CD4-positive, alpha-beta T cell treated with Interleukin-21 for 1 hour (primary cell): Measurements from ENCODE around the gene L1CAM.
A peak's percentile ranks its signal among the peaks of the same experiment; 100 is the strongest.

Experiments used
- DNase-seq: peaks from one replicate; pipeline ENCODE4 v3.0.0-alpha.2; 2020

L1CAM gene, protein sequence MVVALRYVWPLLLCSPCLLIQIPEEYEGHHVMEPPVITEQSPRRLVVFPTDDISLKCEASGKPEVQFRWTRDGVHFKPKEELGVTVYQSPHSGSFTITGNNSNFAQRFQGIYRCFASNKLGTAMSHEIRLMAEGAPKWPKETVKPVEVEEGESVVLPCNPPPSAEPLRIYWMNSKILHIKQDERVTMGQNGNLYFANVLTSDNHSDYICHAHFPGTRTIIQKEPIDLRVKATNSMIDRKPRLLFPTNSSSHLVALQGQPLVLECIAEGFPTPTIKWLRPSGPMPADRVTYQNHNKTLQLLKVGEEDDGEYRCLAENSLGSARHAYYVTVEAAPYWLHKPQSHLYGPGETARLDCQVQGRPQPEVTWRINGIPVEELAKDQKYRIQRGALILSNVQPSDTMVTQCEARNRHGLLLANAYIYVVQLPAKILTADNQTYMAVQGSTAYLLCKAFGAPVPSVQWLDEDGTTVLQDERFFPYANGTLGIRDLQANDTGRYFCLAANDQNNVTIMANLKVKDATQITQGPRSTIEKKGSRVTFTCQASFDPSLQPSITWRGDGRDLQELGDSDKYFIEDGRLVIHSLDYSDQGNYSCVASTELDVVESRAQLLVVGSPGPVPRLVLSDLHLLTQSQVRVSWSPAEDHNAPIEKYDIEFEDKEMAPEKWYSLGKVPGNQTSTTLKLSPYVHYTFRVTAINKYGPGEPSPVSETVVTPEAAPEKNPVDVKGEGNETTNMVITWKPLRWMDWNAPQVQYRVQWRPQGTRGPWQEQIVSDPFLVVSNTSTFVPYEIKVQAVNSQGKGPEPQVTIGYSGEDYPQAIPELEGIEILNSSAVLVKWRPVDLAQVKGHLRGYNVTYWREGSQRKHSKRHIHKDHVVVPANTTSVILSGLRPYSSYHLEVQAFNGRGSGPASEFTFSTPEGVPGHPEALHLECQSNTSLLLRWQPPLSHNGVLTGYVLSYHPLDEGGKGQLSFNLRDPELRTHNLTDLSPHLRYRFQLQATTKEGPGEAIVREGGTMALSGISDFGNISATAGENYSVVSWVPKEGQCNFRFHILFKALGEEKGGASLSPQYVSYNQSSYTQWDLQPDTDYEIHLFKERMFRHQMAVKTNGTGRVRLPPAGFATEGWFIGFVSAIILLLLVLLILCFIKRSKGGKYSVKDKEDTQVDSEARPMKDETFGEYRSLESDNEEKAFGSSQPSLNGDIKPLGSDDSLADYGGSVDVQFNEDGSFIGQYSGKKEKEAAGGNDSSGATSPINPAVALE

DNA sequence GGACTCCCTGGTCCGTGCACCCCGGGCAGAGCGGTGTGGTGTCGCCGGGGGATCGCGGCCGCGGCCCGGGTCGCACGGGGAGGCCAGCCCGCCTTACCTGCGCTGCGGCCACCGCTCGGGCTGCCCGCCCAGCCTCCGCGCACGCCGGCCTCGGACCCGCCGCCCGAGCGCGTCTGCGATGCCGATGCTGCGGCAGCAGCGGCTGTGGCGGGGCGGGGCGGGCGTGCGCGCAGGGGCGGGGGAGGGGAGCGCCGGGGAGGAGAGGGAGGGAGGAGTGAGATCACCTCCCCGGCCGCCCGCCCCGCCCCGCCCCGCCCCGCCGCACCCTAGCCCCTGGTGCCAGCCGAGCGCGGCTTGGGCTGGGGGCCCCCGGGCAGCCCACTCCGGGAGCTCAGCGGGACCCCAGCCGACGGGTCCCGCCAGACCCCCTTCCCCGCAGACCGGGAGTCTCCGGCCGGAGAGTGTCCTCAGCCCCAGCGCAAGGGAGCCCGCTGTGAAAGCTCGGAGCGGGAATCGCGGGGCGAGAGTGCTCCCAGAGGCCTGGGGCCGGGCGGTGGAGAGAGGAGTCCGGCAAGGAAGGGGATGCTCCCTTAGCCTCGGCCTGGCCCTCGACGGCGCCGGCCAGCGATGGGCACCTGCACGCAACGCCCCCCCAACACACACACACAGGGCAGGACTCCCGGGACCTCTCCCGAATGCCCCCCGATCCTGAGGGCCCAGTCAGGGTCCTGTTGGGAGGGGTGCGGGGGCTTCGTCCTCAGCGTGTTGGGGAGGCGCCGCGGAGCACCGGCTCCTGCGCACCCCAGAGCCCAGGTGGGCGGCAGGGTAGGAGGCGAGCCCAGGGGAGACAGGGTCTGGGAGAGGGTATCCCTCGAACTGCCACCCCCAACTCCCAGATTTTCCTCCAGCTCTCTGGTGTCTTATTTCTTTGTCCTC lies at the start of gene L1CAM:
TSS of gene L1CAM (minus strand) at position 206 of the 936 bp plus-strand sequence. CDS start 10,337 bp downstream, outside the sequence.
- DNase-seq, result peak; percentile 33

DNA sequence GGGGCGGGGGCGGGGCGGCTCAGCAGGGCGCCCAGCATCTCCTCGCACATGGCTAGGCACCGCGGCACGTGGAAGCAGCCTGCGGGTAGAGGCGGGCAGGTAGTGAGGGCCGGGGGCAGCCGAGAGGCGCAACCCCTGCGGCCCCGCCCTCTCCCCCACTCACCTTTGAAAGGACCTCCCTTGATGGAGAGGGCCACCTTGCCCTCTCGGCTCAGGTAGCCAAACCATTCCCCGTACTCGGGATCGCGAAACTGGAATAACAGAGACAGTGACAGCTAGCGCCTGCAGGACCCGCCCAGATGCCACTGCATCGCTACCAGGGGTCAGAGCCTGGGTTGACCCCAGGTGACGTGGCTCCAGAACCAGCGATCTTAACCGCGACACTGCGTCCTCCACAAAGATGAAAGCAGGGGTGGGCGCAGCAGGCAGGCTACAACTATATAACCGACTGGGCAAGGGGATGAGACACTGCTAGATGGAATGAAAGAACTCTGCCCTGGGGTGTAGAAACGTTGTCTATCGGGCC lies 49.4 kb upstream of the L1CAM start:
- DNase-seq, result no peak

DNA sequence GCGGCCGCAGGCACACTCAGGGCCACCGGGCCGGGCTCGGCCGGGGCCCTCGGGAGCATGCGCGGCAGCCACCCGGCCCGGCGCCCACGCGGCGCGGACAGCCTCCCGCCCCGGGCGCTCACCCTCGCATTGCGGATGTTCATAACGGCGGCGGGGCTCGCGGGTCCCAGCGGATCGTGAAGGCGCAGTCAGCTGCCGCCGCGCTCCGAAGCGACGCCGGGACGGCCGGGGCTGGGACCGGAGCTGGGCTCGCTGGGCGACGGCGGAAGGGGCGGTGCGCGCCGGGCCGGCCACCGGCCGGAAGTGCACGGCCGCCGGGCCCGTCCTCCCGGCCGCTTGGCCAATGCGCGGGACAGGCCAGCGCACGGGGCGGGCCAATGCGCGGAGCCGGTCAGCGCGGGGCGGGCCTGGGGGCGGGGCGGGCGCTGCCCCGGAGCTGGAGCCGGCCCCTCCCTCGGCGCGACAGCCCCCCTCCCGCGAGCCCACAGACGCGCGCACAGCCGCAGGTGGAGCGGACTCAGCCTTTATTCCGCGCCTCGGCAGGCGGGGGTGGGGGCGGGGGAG lies 48.9 kb upstream of the L1CAM start, which contains the start of gene NAA10:
TSS of gene NAA10 (minus strand) at position 276 of the 564 bp plus-strand sequence. CDS start at position 143, 133 bp downstream.
- peak; percentile 74 for DNase-seq

DNA sequence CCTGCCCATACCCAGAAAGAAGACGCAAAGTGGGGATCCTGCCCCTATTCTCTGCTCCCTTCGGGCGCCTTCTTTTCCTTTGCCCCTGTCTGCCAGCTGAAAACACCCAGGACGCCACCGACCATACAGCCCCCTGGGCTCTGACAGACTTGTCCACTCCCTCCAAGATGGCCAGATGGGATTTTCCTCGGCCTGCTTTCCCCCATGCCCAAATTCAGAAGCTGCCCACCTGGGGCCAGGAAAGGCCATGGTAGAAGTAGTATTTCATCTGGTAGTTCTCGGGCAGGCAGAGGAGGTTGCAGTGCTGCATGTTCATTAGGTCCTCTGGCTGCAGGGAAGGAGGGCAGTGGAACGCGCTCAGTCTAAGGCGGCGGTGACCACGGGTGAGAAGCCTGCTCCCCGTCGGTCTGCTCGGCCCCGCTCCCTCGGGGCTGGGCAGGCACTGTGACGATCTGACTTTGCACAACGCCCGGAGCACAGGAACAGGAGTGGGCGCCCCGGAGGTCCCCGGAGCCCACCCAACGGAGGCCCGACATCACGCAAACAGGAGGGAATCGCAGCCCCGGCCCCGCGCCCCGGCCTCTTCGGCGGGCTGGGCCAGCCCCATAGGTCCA lies 48.3 kb upstream of the L1CAM start:
- DNase-seq, result no peak

DNA sequence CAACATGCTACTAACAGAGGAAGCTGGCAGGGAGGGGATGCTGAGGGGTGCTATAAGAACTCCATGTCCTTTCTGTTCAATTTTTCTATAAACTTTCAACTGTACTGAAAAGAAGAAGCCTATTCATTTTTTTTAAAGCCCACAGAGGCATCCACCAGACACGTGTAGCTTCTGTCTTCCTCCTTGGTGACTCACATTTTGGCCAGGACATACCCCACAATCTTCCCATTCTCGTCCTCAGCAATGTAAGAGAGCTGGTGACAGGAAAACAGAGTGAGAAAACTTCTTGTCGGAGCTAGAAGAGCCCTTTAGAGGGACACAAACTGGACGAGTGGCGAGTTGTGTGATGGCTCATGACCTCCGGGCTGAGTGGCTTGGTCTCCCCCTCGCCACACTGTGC lies 47.8 kb upstream of the L1CAM start:
- no peak for DNase-seq

DNA sequence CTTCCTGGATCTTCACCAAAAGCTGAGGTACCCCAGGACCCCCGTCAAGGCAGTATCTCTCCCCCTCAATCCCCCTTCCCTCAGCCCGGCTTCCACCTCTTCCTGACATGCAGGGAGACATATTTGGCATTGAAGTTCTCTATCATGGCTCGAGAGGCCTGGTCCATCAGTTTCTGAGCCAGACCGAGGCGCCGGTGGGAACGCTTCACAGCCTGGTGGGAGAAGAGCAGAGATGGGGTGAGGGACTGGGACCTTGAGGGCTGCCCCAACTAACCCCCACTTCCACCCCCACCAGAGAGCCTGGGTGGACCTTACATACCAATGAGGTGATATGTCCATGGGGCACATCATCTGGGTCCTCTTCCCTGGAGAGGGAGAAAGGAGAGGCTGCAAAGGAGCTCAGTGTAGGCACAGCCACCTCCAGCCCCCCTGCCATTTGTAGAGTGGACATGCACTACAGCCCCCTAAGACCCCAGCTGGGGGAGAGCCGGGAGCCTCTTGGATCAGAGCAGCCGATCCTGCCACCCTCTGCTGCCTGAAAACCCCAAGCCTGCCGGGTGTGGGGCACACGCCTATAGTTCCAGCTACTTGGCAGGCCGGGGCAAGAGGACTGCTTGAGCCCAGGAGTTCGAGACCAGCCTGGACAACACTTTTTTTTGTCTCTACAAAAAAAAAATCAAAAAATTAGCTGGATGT lies 46.4 kb upstream of the L1CAM start:
- no peak for DNase-seq

DNA sequence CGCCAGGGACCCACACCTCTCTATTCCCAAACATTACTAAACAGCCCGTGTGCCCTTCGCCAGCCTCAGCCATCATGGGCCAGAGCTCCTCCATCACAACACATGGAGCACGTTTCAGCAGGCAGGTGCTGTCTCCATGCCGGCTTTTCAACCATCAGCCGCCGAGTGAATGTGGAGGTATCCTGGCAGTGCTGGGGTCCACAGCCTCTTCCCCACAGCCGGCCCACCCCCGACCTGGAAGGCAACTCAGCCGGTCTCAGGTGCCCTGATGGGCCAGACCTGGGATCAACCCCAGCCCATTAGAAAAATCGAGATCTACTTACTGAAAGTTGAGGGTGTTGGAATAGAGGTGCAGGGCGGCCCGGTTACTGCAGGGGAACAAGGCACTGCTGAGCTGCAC lies 45.8 kb upstream of the L1CAM start:
- DNase-seq, result no peak

DNA sequence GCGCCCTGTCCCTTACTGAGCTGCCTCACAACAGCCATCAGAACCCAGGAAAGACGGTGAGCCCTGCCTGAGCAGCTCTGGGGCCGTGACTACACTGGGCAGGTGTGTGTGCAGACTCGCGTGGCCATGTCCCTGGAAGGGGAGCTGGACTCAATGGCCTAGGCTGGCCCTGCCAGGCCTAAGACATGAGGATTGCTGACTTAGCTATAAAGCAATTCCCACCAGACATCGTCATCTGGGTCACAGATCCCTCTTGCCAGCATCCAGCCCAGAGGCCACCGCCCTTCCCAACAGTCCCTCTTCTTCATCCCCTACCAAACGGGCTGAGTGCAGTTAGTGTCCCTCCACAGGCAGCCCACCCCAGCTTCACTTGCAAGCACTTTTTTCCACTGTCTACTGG lies 45.2 kb upstream of the L1CAM start:
- no peak for DNase-seq

DNA sequence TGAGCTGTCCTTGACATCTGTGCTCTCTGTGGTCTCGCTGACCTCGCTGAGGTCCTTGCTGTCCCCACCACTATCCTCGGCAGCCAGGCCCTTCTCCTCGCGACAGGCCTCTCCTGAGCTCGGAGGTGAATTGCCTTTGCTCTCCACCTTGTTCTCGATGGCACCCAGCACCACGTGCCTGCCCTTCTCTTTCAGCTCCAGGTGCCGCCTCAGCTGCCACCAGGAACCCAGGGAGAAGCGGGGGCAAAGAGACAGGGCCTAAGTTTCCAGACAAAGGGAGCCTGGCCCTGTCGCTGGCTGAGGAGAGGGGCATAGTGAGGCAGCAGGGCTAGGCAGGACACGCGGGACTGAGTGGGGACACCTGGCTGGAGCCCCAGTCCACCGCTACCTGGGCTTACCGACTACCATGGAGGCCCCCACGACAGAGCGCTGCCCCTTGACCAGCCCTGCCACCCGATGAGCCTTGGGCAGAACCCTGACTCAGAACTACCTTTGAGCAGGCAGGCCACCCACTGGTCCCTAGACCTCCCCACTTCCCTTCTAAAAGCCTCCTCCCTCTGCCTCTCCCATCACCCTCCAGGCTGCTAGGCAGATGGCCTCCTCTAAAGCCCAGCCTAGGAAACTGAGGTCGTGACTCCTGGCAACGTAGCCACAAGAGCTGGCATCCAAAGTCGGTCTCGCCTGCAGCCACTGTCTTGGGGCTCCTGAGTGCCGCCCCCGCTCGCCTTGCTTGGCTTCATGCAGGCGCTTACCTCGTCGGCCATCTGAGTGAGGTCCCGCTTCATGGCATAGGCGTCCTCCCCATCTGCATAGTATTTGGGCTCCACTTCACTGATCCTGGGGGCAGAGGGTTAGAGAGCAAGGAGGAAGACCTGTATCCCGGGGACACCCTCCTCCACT lies 44.3 kb upstream of the L1CAM start:
- no peak for DNase-seq

DNA sequence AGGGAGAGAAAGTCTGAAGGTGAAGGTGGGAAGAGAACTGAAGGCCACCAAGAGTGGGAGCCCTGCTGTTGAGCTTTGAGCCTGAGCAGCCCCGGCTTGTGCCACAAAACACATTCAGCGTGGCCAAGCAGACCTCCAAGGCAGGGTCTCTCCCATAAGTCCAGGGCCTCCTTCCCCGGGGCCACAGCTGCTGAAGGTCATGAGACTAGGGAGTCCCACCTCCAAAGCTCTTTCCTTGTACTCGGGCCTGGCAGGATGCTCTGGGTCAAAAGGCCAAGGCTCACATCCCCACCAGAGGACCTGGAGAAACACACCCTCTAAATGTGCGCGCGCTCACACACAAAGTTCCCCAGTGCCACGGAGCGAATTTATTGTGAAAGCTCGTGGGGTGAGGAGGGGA lies 43.6 kb upstream of the L1CAM start:
- DNase-seq, result no peak

DNA sequence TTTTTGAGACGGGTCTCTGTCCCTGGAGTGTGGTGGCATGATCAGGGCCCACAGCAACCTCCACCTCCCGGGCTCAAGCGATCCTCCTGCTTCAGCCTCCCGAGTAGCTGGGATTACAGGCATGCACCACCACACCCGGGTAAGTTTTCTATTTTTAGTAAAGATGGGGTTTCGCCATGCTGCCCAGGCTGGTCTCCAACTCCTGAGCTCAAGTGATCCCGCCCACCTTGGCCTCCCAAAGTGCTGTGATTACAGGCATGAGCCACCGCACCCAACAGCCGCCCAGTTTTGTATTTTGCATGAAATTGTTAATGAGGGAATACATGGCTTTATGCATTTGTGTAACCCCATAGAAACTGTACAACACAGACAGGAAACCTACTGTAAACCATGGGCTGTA lies 42.9 kb upstream of the L1CAM start:
- DNase-seq, result no peak

DNA sequence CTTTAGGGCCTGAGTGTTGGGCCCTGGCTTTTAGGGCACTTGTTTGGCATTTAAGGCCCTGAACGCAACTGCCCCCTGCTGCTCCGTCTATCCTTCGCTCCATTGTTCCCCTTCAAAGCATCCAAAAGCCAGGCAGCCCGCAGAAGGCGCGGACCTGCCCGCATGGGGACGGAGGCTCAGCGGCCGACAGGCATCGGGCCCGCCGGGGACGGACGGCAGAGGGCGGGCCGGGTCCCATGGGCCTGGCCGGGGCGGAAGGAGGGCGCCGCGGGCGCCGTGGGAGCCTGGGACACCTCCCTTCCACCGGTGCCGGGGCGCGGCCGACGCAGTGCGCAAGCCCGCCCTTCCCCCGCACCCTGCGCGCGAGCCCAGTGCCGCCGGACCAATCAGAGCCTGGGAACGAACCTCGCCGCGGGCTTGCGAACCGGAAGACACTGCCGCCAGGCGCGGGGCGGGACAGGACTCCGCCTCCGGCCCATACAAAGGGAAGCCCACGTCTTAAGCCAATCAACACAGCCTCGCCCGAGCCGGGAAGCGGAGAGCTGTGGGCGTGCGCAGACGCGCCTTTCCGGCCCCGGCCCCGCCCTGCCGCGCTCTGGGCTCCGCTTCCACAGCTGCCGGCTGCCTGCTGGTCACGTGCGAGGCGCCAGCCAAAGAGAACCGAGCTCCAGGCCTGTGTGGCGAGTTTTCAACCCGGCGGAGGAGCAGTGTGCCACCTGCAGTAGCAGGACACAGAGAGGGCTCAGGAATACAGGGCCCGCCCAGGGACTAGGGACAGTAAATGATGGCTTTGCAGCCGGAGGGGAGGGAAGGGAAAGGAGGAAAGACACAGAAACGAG lies 42.2 kb upstream of the L1CAM start:
- peak; percentile 96 for DNase-seq

DNA sequence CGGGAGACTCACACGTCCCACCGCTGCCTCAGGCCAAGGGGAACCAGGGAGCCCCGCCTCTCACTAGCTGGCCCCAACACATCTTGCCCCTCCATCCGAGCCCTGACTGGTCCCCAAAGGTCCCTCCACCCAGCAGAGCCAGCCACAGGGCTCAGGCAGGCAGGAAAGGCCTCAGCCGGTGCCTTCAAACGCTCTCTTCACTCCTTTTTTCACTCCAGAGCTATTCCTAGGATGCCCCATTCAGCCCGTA lies 41.6 kb upstream of the L1CAM start:
- no peak for DNase-seq

DNA sequence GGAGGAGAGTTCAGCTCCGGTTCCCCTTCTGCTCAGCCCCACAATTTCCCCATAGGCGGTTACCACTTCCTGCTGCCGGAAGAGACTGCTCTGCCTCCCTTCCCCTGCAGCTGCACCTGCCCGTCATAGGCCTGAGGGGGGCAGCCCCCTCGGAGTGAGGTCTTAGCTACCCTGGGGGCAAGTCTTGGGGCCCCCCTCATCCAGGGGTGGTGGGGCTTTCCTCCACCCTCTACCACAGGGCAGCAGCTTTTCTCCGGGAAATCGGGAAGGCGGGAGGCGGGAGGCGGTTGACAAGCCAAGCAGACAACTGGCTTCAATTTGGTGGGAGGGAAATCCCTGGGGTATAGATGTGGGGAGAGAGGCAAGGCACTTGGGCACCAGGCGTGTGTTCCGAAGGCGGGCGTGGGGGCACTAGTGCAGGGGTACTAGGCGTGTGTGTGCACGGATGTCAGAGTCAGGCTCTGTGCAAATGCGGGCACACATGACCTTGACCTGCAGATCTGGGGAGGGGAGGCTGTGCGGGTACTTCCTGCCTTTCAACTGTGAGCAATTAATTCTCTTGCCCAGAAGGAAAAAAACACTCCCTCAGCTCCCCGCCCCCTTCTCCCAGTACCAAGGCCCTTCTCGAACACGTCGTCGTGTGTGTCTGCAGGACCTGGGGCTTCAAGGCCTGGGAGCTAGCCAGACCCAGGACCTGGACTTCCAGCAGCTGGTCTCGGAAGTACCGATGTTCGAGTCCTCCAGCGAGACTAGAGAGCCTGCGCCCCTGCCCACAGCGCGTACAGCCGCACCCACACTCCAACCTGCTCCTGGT lies 41.1 kb upstream of the L1CAM start:
- peak; percentile 84 for DNase-seq

DNA sequence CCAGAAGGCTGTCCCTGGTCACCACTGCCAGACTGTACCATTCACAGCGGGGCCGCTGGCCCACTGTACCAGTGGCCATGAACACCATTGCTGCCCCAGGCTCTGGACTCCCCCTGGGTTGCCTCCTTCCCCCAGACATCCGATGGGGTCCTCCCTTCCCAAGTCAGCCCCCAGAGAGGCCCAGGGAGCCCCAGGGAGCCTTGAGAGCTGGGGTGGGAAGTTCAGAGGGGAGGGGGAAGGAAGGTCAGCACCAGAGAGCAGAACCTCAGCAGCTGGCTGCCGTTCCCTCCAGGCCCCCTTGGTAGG lies 40.5 kb upstream of the L1CAM start:
- DNase-seq, result no peak

DNA sequence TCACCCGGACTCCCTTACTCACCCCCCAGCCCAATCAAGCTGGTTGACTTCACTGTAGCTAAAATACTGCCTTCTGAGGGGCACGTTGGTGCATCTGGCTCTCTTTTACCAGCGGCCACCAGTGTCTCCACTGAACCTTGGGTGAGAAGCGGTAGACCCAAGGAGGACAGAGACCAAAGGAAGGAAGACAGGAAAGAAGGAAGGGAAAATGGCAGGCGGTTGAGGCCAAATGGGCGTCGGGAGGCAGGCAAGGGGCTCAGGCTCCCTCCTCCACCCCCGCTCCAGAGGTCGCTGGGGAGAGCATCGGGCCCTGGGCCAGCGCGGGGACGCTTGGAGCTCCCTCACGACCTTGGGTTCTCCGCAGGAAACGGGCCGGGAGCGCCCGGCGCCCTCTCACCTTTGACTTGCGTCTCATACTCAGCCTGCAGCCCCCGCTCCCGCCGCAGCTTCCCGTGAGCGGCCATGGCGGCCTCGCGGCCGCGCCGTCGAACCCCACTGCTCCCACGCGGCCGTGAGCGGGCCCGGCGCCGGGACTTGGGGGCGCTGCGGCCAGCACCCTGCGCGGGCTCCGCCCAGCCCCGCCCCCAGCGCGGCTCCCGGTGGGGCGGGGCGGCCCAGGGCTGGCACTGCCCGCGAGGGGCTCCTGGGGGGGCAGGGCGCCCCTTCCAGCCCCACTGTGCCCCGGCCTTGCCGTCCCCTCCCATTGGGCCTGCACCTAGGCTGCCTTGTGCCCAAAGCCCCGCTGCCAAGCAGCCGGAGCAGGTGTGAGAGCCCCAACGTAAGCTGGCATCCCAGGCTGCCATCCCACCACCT lies 40.0 kb upstream of the L1CAM start, which contains the start of gene ARHGAP4:
TSS of gene ARHGAP4 (minus strand) at position 526 of the 813 bp plus-strand sequence. CDS start at position 464, 62 bp downstream.
- DNase-seq, result peak; percentile 49

DNA sequence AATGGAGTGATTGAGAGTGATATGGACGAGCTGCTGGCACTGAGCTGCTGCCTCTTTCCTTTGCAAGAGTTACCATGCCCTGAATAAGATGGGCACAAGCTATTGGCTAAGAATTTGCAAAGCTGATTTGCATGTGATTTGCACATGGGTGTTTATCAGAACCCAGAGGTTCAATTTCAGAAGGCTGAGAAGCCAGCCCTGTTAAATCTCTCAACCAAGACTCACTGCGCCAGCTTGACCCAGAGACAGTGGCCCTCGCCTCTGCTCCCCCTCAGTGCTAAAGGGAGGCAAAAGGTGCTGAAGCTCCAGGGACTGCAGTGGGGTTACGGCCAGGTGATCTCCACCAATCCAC lies 39.4 kb upstream of the L1CAM start:
- DNase-seq, result no peak
